ENCODE measurements around the gene GLRX3. TPM values are rescaled to one million over a fixed set of nuclear protein-coding genes. Genes with fewer than 3 reads are reported as not detected.

The GLRX3 gene
- total RNA-seq, 1 experiment from 2014 or later, result 142 TPM

DNA sequence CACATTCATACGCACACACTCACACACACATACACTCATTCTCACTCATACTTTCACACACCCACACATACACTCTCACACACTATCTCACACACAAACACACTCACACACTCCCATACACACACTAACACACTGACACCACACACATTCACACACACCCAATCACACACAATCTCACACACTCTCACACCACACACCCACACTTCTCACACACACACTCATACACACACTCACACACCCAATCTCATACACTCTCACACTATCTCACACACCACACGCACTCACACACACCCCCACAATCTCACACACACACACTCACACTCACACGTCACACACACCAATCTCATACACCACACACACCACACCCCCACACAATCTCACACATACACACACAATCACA is 71.0 kb downstream of the GLRX3 start:
- DNase-seq (ENCODE audit: low spot score) (no peak), ATAC-seq (no peak)
- ChIA-PET CTCF (no interaction called here), POLR2A (no interaction called here)
- Mint-ChIP-seq H3K4me3 (no peak overlapping the region), H3K27me3 (ENCODE audit: low read depth) (no peaks in the 10 kb centered on the region; the same call in 1 of the 2 replicates), H3K27ac (no peak overlapping the region), H3K9me3 (peaks cover 32% of the 10 kb centered on the region), H3K4me1 (no peaks in the 10 kb centered on the region), H3K36me3 (peaks cover 24% of the 10 kb centered on the region)
- TF ChIP-seq, protein P1, sequence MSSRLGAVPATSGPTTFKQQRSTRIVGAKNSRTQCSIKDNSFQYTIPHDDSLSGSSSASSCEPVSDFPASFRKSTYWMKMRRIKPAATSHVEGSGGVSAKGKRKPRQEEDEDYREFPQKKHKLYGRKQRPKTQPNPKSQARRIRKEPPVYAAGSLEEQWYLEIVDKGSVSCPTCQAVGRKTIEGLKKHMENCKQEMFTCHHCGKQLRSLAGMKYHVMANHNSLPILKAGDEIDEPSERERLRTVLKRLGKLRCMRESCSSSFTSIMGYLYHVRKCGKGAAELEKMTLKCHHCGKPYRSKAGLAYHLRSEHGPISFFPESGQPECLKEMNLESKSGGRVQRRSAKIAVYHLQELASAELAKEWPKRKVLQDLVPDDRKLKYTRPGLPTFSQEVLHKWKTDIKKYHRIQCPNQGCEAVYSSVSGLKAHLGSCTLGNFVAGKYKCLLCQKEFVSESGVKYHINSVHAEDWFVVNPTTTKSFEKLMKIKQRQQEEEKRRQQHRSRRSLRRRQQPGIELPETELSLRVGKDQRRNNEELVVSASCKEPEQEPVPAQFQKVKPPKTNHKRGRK (CRISPR knock-in tag; IDR thresholded peaks at IDR 0.05; ENCODE audit: borderline replicate concordance), result no peak
- no peak for TF ChIP-seq PRRX2 (CRISPR knock-in tag; IDR thresholded peaks at IDR 0.05)
- no peak for TF ChIP-seq GRHL2 (CRISPR knock-in tag; IDR thresholded peaks at IDR 0.05; ENCODE audit: insufficient replicate concordance, severe bottlenecking)
- no peak for TF ChIP-seq MAX (CRISPR knock-in tag; IDR thresholded peaks at IDR 0.05)
- no peak for TF ChIP-seq ARID4B (CRISPR knock-in tag; IDR thresholded peaks at IDR 0.05; ENCODE audit: borderline replicate concordance)
- TF ChIP-seq ERG (CRISPR knock-in tag; IDR thresholded peaks at IDR 0.05), result no peak
- no peak for TF ChIP-seq JUN (CRISPR knock-in tag; IDR thresholded peaks at IDR 0.05)
- no peak for TF ChIP-seq ZNF317 (CRISPR knock-in tag; IDR thresholded peaks at IDR 0.05; ENCODE audit: borderline replicate concordance, low read depth)

DNA sequence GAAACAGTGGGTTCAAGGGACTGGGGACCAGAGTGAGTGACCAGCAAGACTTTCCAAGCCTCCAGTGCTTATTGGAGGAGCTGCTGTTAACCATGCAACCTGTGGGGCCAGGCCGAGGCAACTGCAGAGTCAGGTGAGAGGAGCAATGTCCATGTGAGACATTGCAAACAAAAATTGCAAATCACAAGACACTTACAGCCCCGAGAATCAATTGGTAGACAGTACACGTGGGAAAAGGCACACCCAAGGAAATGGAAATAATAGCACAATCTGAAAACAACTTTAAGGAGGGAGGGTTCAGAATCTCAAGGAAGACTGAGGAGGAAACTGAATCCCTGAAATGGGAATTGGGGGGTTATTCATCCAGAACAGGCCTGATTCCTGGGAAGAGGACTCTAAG is 72.6 kb downstream of the GLRX3 start:
- DNase-seq (ENCODE audit: low spot score) (no peak), ATAC-seq (no peak)
- Mint-ChIP-seq H3K4me3 (no peak overlapping the region), H3K27me3 (ENCODE audit: low read depth) (peaks cover 5% of the 10 kb centered on the region), H3K36me3 (peaks cover 29% of the 10 kb centered on the region), H3K9me3 (peaks cover 38% of the 10 kb centered on the region), H3K27ac (no peak overlapping the region), H3K4me1 (no peaks in the 10 kb centered on the region)
- POLR2A ChIA-PET, result no interaction called here
- CTCF ChIA-PET, result no interaction called here
- TF ChIP-seq, protein P2, sequence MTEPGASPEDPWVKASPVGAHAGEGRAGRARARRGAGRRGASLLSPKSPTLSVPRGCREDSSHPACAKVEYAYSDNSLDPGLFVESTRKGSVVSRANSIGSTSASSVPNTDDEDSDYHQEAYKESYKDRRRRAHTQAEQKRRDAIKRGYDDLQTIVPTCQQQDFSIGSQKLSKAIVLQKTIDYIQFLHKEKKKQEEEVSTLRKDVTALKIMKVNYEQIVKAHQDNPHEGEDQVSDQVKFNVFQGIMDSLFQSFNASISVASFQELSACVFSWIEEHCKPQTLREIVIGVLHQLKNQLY (CRISPR knock-in tag; IDR thresholded peaks at IDR 0.05), result no peak
- no peak for TF ChIP-seq ESRRA (CRISPR knock-in tag; IDR thresholded peaks at IDR 0.05; ENCODE audit: borderline replicate concordance)
- TF ChIP-seq PRRX2 (CRISPR knock-in tag; IDR thresholded peaks at IDR 0.05), result no peak
- TF ChIP-seq OVOL2 (CRISPR knock-in tag; IDR thresholded peaks at IDR 0.05; ENCODE audit: borderline replicate concordance), result no peak
- TF ChIP-seq, protein P3, sequence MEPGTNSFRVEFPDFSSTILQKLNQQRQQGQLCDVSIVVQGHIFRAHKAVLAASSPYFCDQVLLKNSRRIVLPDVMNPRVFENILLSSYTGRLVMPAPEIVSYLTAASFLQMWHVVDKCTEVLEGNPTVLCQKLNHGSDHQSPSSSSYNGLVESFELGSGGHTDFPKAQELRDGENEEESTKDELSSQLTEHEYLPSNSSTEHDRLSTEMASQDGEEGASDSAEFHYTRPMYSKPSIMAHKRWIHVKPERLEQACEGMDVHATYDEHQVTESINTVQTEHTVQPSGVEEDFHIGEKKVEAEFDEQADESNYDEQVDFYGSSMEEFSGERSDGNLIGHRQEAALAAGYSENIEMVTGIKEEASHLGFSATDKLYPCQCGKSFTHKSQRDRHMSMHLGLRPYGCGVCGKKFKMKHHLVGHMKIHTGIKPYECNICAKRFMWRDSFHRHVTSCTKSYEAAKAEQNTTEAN (CRISPR knock-in tag; IDR thresholded peaks at IDR 0.05), result no peak
- no peak for TF ChIP-seq MAX (CRISPR knock-in tag; IDR thresholded peaks at IDR 0.05)
- no peak for TF ChIP-seq TCF7 (CRISPR knock-in tag; IDR thresholded peaks at IDR 0.05; ENCODE audit: low read depth)
- no peak for TF ChIP-seq ZNF671 (CRISPR knock-in tag; IDR thresholded peaks at IDR 0.05)
- no peak for TF ChIP-seq FOXJ3 (CRISPR knock-in tag; IDR thresholded peaks at IDR 0.05; ENCODE audit: borderline replicate concordance)
- TF ChIP-seq GTF2I (CRISPR knock-in tag; conservative IDR thresholded peaks at IDR 0.05), result no peak
- TF ChIP-seq KAT7 (CRISPR knock-in tag; IDR thresholded peaks at IDR 0.05; ENCODE audit: borderline replicate concordance), result no peak
- TF ChIP-seq ZNF532 (CRISPR knock-in tag; IDR thresholded peaks at IDR 0.05; ENCODE audit: borderline replicate concordance), result no peak
- TF ChIP-seq FOXK1 (CRISPR knock-in tag; IDR thresholded peaks at IDR 0.05), result no peak
- no peak for TF ChIP-seq SOX15 (CRISPR knock-in tag; IDR thresholded peaks at IDR 0.05)
